ENCODE data around the gene MYO3B. TPM values are rescaled to one million over a fixed set of nuclear protein-coding genes. Genes with fewer than 3 reads are reported as not detected.

The MYO3B gene
- total RNA-seq, 1 donor from 2014 or later, result not detected

GRCh38 chr2:170521299-170521698 is 343.4 kb downstream of the MYO3B start:
- TF ChIP-seq CTCF (IDR thresholded peaks at IDR 0.05), result no peak
- POLR2A ChIA-PET, result no interaction called here
- CTCF ChIA-PET, result no interaction called here
- intact Hi-C loops (cut with micrococcal nuclease), result no loop called here
- DNase-seq, result no peak
- Mint-ChIP-seq H3K4me1 (no peaks in the 10 kb centered on the region), H3K27ac (no peak overlapping the region), H3K36me3 (ENCODE audit: low read depth) (no peaks in the 10 kb centered on the region), H3K27me3 (peaks cover 2% of the 10 kb centered on the region), H3K4me3 (no peak overlapping the region), H3K9me3 (no peaks in the 10 kb centered on the region)
- no peak for ATAC-seq (ENCODE audit: low read depth)

GRCh38 chr2:170523506-170523905 is 345.6 kb downstream of the MYO3B start:
- DNase-seq, result no peak
- no peak for ATAC-seq (ENCODE audit: low read depth)
- no peak for TF ChIP-seq CTCF (IDR thresholded peaks at IDR 0.05)
- Mint-ChIP-seq H3K27ac (no peak overlapping the region), H3K36me3 (ENCODE audit: low read depth) (no peaks in the 10 kb centered on the region), H3K27me3 (no peaks in the 10 kb centered on the region), H3K9me3 (no peaks in the 10 kb centered on the region), H3K4me1 (no peaks in the 10 kb centered on the region), H3K4me3 (no peak overlapping the region)
- POLR2A ChIA-PET, result no interaction called here
- intact Hi-C loops (cut with micrococcal nuclease), result no loop called here
- CTCF ChIA-PET, result no interaction called here

GRCh38 chr2:170524828-170525565 is 347.1 kb downstream of the MYO3B start:
- Mint-ChIP-seq H3K27ac (no peak overlapping the region), H3K9me3 (no peaks in the 10 kb centered on the region), H3K4me1 (no peaks in the 10 kb centered on the region), H3K4me3 (no peak overlapping the region), H3K36me3 (ENCODE audit: low read depth) (no peaks in the 10 kb centered on the region), H3K27me3 (peaks cover 2% of the 10 kb centered on the region)
- ChIA-PET POLR2A (no interaction called here), CTCF (no interaction called here)
- no peak for TF ChIP-seq CTCF (IDR thresholded peaks at IDR 0.05)
- ATAC-seq (ENCODE audit: low read depth) (no peak), DNase-seq (no peak)
- intact Hi-C loops (cut with micrococcal nuclease), result no loop called here

- no peaks in the 10 kb centered on the region for H3K4me1 Mint-ChIP-seq
- TF ChIP-seq CTCF (IDR thresholded peaks at IDR 0.05), result no peak
- ATAC-seq (ENCODE audit: low read depth) (no peak), DNase-seq (no peak)
- POLR2A ChIA-PET, result no interaction called here
- CTCF ChIA-PET, result no interaction called here
- H3K36me3 Mint-ChIP-seq (ENCODE audit: low read depth), result no peaks in the 10 kb centered on the region
- no peak overlapping the region for H3K4me3 Mint-ChIP-seq
- H3K9me3 Mint-ChIP-seq, result no peaks in the 10 kb centered on the region
- peaks cover 3% of the 10 kb centered on the region for H3K27me3 Mint-ChIP-seq
- no peak overlapping the region for H3K27ac Mint-ChIP-seq
- intact Hi-C loops (cut with micrococcal nuclease), result no loop called here
These were observed 347.6 kb downstream of the MYO3B start for GRCh38 chr2:170525566-170525900.

- ATAC-seq (ENCODE audit: low read depth) (no peak), DNase-seq (no peak)
- H3K36me3 Mint-ChIP-seq (ENCODE audit: low read depth), result no peaks in the 10 kb centered on the region
- no peaks in the 10 kb centered on the region for H3K4me1 Mint-ChIP-seq
- TF ChIP-seq CTCF (IDR thresholded peaks at IDR 0.05), result no peak
- POLR2A ChIA-PET, result no interaction called here
- H3K27ac Mint-ChIP-seq, result no peak overlapping the region
- CTCF ChIA-PET, result no interaction called here
- peaks cover 3% of the 10 kb centered on the region for H3K27me3 Mint-ChIP-seq
- no peaks in the 10 kb centered on the region for H3K9me3 Mint-ChIP-seq
- intact Hi-C loops (cut with micrococcal nuclease), result no loop called here
- H3K4me3 Mint-ChIP-seq, result no peak overlapping the region
These were observed 352.4 kb downstream of the MYO3B start for GRCh38 chr2:170530284-170530745.

All from activated B cell treated with CpG ODN at 0.5 μM for 24 hours (primary cell).